Trophoblast cell (in vitro differentiated cells and primary cell): ENCODE measurements around the gene GRIA2.

Experiments
- DNase-seq, 2 donors: peaks; one replicate each; pipeline ENCODE4 v3.0.0-alpha.2; 2016
- H2AFZ ChIP-seq: 2 replicates; pipeline ENCODE4 v1.6.1; 2013; ENCODE audit warnings: low read length, moderate library complexity, mild to moderate bottlenecking; ENCODE audit not compliant: insufficient read depth, poor library complexity
- H2AK5ac ChIP-seq: 2 replicates; pipeline ENCODE4 v1.6.1; 2013; ENCODE audit warnings: mild to moderate bottlenecking, low read length
- H2BK120ac ChIP-seq: 2 replicates; pipeline ENCODE4 v1.6.1; 2013; ENCODE audit warnings: low read length, mild to moderate bottlenecking, moderate library complexity; ENCODE audit not compliant: insufficient read depth, poor library complexity
- H2BK12ac ChIP-seq: 2 replicates; pipeline ENCODE4 v1.6.1; 2013; ENCODE audit warnings: mild to moderate bottlenecking, low read length, moderate library complexity
- H2BK5ac ChIP-seq: 2 replicates; pipeline ENCODE4 v1.6.1; 2013; ENCODE audit warnings: low read length, low read depth, moderate library complexity, mild to moderate bottlenecking; ENCODE audit not compliant: poor library complexity
- H3K14ac ChIP-seq: 2 replicates; pipeline ENCODE4 v1.6.1; 2013; ENCODE audit warnings: mild to moderate bottlenecking, low read length
- H3K18ac ChIP-seq: 2 replicates; pipeline ENCODE4 v1.6.1; 2013; ENCODE audit warnings: mild to moderate bottlenecking, low read length
- H3K23ac ChIP-seq: 2 replicates; pipeline ENCODE4 v1.6.1; 2013; ENCODE audit warnings: low read length
- H3K27ac ChIP-seq: 2 replicates; pipeline ENCODE4 v1.5.1; 2013; ENCODE audit warnings: low read depth, mild to moderate bottlenecking, inconsistent platforms, low read length, moderate library complexity
- H3K27me3 ChIP-seq: 2 replicates; pipeline ENCODE4 v1.6.1; 2013; ENCODE audit warnings: inconsistent platforms, mild to moderate bottlenecking, low read length, moderate library complexity; ENCODE audit not compliant: insufficient read depth
- H3K36me3 ChIP-seq, 2 experiments: 1 replicate in 1 of 2; 2 replicates in 1 of 2; pipeline ENCODE4 v1.6.1; 2013; ENCODE audit warnings: low read length in 2 of 2, mild to moderate bottlenecking in 2 of 2, moderate library complexity in 1 of 2; ENCODE audit not compliant: insufficient read depth in 2 of 2, control insufficient read depth in 1 of 2
- H3K4ac ChIP-seq: 2 replicates; pipeline ENCODE4 v1.6.1; 2013; ENCODE audit warnings: low read depth, mild to moderate bottlenecking, low read length, moderate library complexity
- H3K4me1 ChIP-seq, 2 experiments: 1 replicate in 1 of 2; 2 replicates in 1 of 2; pipeline ENCODE4 v1.6.1; 2013; ENCODE audit warnings: low read length in 2 of 2, mild to moderate bottlenecking in 2 of 2, moderate library complexity in 1 of 2; ENCODE audit not compliant: insufficient read depth in 2 of 2, control insufficient read depth in 1 of 2
- H3K4me2 ChIP-seq: 2 replicates; pipeline ENCODE4 v1.6.1; 2013; ENCODE audit warnings: inconsistent platforms, mild to moderate bottlenecking, low read length, moderate library complexity
- H3K4me3 ChIP-seq: 2 replicates; pipeline ENCODE4 v1.5.1; 2013; ENCODE audit warnings: mild to moderate bottlenecking, low read depth, low read length, inconsistent platforms
- H3K79me1 ChIP-seq: one replicate; pipeline ENCODE4 v1.6.1; 2013; ENCODE audit warnings: low read length
- H3K79me2 ChIP-seq: 2 replicates; pipeline ENCODE4 v1.6.1; 2013; ENCODE audit warnings: low read length, mild to moderate bottlenecking; ENCODE audit not compliant: control insufficient read depth, insufficient read depth, poor library complexity
- H3K9ac ChIP-seq: 2 replicates; pipeline ENCODE4 v1.6.1; 2013; ENCODE audit warnings: mild to moderate bottlenecking, low read length
- H3K9me3 ChIP-seq: 2 replicates; pipeline ENCODE4 v1.6.1; 2013; ENCODE audit warnings: low read depth, mild to moderate bottlenecking, control low read depth, inconsistent platforms, low read length; ENCODE audit not compliant: insufficient read depth
- H4K12ac ChIP-seq: 2 replicates; pipeline ENCODE4 v1.6.1; 2013; ENCODE audit warnings: low read depth, mild to moderate bottlenecking, low read length, moderate library complexity
- H4K8ac ChIP-seq: 2 replicates; pipeline ENCODE4 v1.6.1; 2013; ENCODE audit warnings: low read depth, mild to moderate bottlenecking, low read length, moderate library complexity
- H4K91ac ChIP-seq: one replicate; pipeline ENCODE4 v1.6.1; 2013; ENCODE audit warnings: low read depth, mild to moderate bottlenecking, low read length, moderate library complexity
- WGBS: extraction: QIAGEN DNeasy Blood & Tissue Kit; methylation state at CpG from one replicate; pipeline ENCODE4 v1.1.7; 2013; ENCODE audit warnings: missing lambda C conversion rate; ENCODE audit not compliant: insufficient read length, insufficient coverage; ENCODE audit errors: extremely low coverage; 5-methylcytosine and 5-hydroxymethylcytosine counted together

The GRIA2 gene

GRCh38 chr4:157363360-157363759, 142.8 kb downstream of the GRIA2 start:
- Histone ChIP-seq H2BK12ac (no peak overlapping the region), H3K4me2 (no peak overlapping the region), H2AK5ac (no peak overlapping the region), H3K9me3 (no peaks in the 10 kb centered on the region), H3K9ac (no peak overlapping the region), H3K27me3 (no peaks in the 10 kb centered on the region), H3K36me3 (no peaks in the 10 kb centered on the region), H2AFZ (no peak overlapping the region), H4K91ac (no peak overlapping the region), H4K12ac (no peak overlapping the region), H3K23ac (no peak overlapping the region), H3K4ac (no peak overlapping the region), H2BK5ac (no peak overlapping the region), H4K8ac (no peak overlapping the region), H3K79me1 (no peaks in the 10 kb centered on the region), H3K14ac (no peak overlapping the region), H3K79me2 (no peaks in the 10 kb centered on the region), H3K4me3 (no peak overlapping the region), H2BK120ac (no peak overlapping the region), H3K4me1 (no peaks in the 10 kb centered on the region), H3K27ac (no peak overlapping the region), H3K18ac (no peak overlapping the region)
- WGBS: no CpG with 5 or more reads among the region's 4 CpGs
- DNase-seq: no peak

GRCh38 chr4:157372154-157372553, 151.6 kb downstream of the GRIA2 start:
- Histone ChIP-seq H3K4me2 (no peak overlapping the region), H3K27ac (no peak overlapping the region), H3K9ac (no peak overlapping the region), H3K14ac (no peak overlapping the region), H4K91ac (no peak overlapping the region), H3K23ac (no peak overlapping the region), H2BK5ac (no peak overlapping the region), H2BK120ac (no peak overlapping the region), H4K8ac (no peak overlapping the region), H3K36me3 (no peaks in the 10 kb centered on the region), H2AFZ (no peak overlapping the region), H3K9me3 (no peaks in the 10 kb centered on the region), H4K12ac (no peak overlapping the region), H3K18ac (no peak overlapping the region), H3K4ac (no peak overlapping the region), H3K4me3 (no peak overlapping the region), H2AK5ac (no peak overlapping the region), H3K79me1 (no peaks in the 10 kb centered on the region), H3K27me3 (no peaks in the 10 kb centered on the region), H3K79me2 (no peaks in the 10 kb centered on the region), H2BK12ac (no peak overlapping the region), H3K4me1 (no peaks in the 10 kb centered on the region)
- no CpG with 5 or more reads among the region's 3 CpGs for WGBS
- peak in 1 of 2 donors; percentile 32 for DNase-seq

GRCh38 chr4:157372567-157372966, 152.0 kb downstream of the GRIA2 start:
- Histone ChIP-seq H3K27me3 (no peaks in the 10 kb centered on the region), H3K27ac (no peak overlapping the region), H4K12ac (no peak overlapping the region), H2BK120ac (no peak overlapping the region), H3K36me3 (no peaks in the 10 kb centered on the region), H2AFZ (no peak overlapping the region), H3K4ac (no peak overlapping the region), H3K79me1 (no peaks in the 10 kb centered on the region), H3K14ac (no peak overlapping the region), H3K23ac (no peak overlapping the region), H3K18ac (no peak overlapping the region), H3K79me2 (no peaks in the 10 kb centered on the region), H3K9me3 (no peaks in the 10 kb centered on the region), H3K4me2 (no peak overlapping the region), H2AK5ac (no peak overlapping the region), H2BK12ac (no peak overlapping the region), H2BK5ac (no peak overlapping the region), H4K91ac (no peak overlapping the region), H3K4me1 (no peaks in the 10 kb centered on the region), H3K4me3 (no peak overlapping the region), H3K9ac (no peak overlapping the region), H4K8ac (no peak overlapping the region)
- DNase-seq: no peak
- no CpG with 5 or more reads among the region's 3 CpGs for WGBS

GRCh38 chr4:157389741-157390140, 169.2 kb downstream of the GRIA2 start:
- Histone ChIP-seq H3K9ac (no peak overlapping the region), H3K14ac (peak overlapping the region; percentile 61), H3K79me1 (peaks cover 3% of the 10 kb centered on the region), H2BK120ac (peak overlapping the region; percentile 60), H3K4me3 (no peak overlapping the region), H3K4me2 (no peak overlapping the region), H3K36me3 (no peaks in the 10 kb centered on the region), H3K9me3 (no peaks in the 10 kb centered on the region), H3K27me3 (no peaks in the 10 kb centered on the region), H4K12ac (peak overlapping the region; percentile 43), H3K79me2 (no peaks in the 10 kb centered on the region), H4K91ac (peak overlapping the region; percentile 14), H4K8ac (peak overlapping the region; percentile 47), H3K18ac (peak overlapping the region; percentile 71), H3K4me1 (peaks cover 3 to 7% of the 10 kb centered on the region in 2 experiments), H2AFZ (no peak overlapping the region), H2BK12ac (peak overlapping the region; percentile 92), H3K27ac (no peak overlapping the region), H2BK5ac (peak overlapping the region; percentile 56), H3K23ac (no peak overlapping the region), H2AK5ac (peak overlapping the region; percentile 14), H3K4ac (peak overlapping the region; percentile 55)
- WGBS: no CpG with 5 or more reads among the region's 3 CpGs
- DNase-seq: no peak
